Neural progenitor cell (in vitro differentiated cells): Measurements from ENCODE around the gene DNAAF5.

Experiments used
- EZH2 ChIP-seq: fragments of 200-600 bp; sonication (generic); IDR thresholded peaks from 2 replicates; pipeline ENCODE4 v1.6.1; 2017; ENCODE audit warnings: antibody characterized with exemption, mild to moderate bottlenecking, moderate library complexity
- TF ChIP-seq, protein P1 (sequence below): fragments of 200-600 bp; sonication (generic); IDR thresholded peaks from 2 replicates; pipeline ENCODE4 v1.5.1; 2017; ENCODE audit warnings: antibody characterized with exemption, mild to moderate bottlenecking

DNA sequence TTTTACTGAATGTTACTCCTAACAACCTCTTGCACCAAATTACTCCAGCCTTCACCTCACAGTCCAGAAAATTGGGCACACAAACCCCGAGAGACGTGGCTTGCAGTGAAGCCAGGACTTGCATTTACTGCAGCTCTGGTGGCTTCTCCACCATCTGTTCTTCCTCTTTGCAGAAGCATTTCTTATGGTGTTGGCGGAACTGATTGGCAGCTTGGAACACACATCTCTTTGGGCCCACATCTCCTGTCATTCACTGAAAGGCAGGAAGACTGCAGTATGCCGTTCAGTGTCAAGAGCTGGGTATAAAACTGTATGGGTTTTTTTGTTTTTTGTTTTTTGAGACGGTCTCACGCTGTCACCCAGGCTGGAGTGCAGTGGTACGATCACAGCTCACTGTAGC is 38.9 kb downstream of the DNAAF5 start:
- no peak for TF ChIP-seq EZH2
- TF ChIP-seq, protein P1, sequence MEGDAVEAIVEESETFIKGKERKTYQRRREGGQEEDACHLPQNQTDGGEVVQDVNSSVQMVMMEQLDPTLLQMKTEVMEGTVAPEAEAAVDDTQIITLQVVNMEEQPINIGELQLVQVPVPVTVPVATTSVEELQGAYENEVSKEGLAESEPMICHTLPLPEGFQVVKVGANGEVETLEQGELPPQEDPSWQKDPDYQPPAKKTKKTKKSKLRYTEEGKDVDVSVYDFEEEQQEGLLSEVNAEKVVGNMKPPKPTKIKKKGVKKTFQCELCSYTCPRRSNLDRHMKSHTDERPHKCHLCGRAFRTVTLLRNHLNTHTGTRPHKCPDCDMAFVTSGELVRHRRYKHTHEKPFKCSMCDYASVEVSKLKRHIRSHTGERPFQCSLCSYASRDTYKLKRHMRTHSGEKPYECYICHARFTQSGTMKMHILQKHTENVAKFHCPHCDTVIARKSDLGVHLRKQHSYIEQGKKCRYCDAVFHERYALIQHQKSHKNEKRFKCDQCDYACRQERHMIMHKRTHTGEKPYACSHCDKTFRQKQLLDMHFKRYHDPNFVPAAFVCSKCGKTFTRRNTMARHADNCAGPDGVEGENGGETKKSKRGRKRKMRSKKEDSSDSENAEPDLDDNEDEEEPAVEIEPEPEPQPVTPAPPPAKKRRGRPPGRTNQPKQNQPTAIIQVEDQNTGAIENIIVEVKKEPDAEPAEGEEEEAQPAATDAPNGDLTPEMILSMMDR, result no peak
